Naive thymus-derived CD4-positive, alpha-beta T cell (primary cell): ENCODE results near the gene RBBP6. TPM values are rescaled to one million over a fixed set of nuclear protein-coding genes. Genes with fewer than 3 reads are reported as not detected.

Source experiments
- ATAC-seq: fragments of 150-1000 bp; cut with Tn5 transposase; 2 replicates; pipeline ENCODE4 v1.10.0; 2021; ENCODE audit warnings: mild to moderate bottlenecking, moderate library complexity
- CTCF ChIA-PET: fragments of 350-600 bp; sonication (Branson Sonifier 250); formaldehyde crosslinking; loops from one replicate; lab custom pipeline; 2021; ENCODE audit warnings: antibody characterized with exemption; lab: Charles Lee
- POLR2A ChIA-PET: fragments of 350-600 bp; sonication (Branson Sonifier 250); formaldehyde crosslinking; loops from one replicate; lab custom pipeline; 2021; ENCODE audit warnings: antibody characterized with exemption, inconsistent platforms; lab: Charles Lee
- DNase-seq, 9 donors: peaks; one replicate each; pipeline versions ENCODE4 v3.0.0 to v3.0.0-alpha.2; 2020 to 2022; ENCODE audit warnings: mixed read lengths in 1 of 9
- H3K27ac ChIP-seq: one replicate; pipeline ENCODE4 v1.7.0; 2013; ENCODE audit warnings: mild to moderate bottlenecking, low read depth, low read length, moderate library complexity
- H3K27me3 ChIP-seq, 2 donors: one replicate each; pipeline ENCODE4 v1.7.0; 2013; ENCODE audit warnings: low read length in 2 of 2, mild to moderate bottlenecking in 2 of 2, moderate library complexity in 2 of 2; ENCODE audit not compliant: control insufficient read depth in 2 of 2, insufficient read depth in 2 of 2
- H3K36me3 ChIP-seq, 3 experiments: 1 replicate in 2 of 3; 2 replicates in 1 of 3; pipeline ENCODE4 v1.7.0; 2013; ENCODE audit warnings: low read length in 3 of 3, mild to moderate bottlenecking in 3 of 3, moderate library complexity in 1 of 3; ENCODE audit not compliant: insufficient read depth in 3 of 3, control insufficient read depth in 2 of 3
- H3K4me1 ChIP-seq, 2 donors: one replicate each; pipeline ENCODE4 v1.7.0; 2013; ENCODE audit warnings: low read length in 2 of 2, mild to moderate bottlenecking in 2 of 2, moderate library complexity in 1 of 2; ENCODE audit not compliant: control insufficient read depth in 2 of 2, insufficient read depth in 2 of 2
- H3K4me3 ChIP-seq: 2 replicates; pipeline ENCODE4 v1.7.0; 2013; ENCODE audit warnings: mild to moderate bottlenecking, low read length
- H3K9me3 ChIP-seq, 3 experiments: 1 replicate in 2 of 3; 2 replicates in 1 of 3; pipeline ENCODE4 v1.7.0; 2013; ENCODE audit warnings: low read length in 3 of 3; ENCODE audit not compliant: control insufficient read depth in 2 of 3
- H3K27ac Mint-ChIP-seq, 9 donors: one replicate each; pipeline ENCODE4 v1.8.0; 2020 to 2022; ENCODE audit warnings: mixed read lengths in 9 of 9, mild to moderate bottlenecking in 8 of 9, moderate library complexity in 5 of 9, inconsistent platforms in 2 of 9
- H3K27me3 Mint-ChIP-seq, 5 donors: one replicate each; pipeline ENCODE4 v1.8.0; 2021 to 2022; ENCODE audit warnings: mixed read lengths in 5 of 5, mild to moderate bottlenecking in 1 of 5
- H3K36me3 Mint-ChIP-seq, 5 donors: one replicate each; pipeline ENCODE4 v1.8.0; 2020 to 2022; ENCODE audit warnings: mixed read lengths in 5 of 5, mild to moderate bottlenecking in 3 of 5, inconsistent platforms in 1 of 5
- H3K4me1 Mint-ChIP-seq, 7 donors: one replicate each; pipeline ENCODE4 v1.8.0; 2020 to 2022; ENCODE audit warnings: mixed read lengths in 7 of 7, mild to moderate bottlenecking in 3 of 7, inconsistent platforms in 1 of 7
- H3K4me3 Mint-ChIP-seq, 10 donors: one replicate each; pipeline ENCODE4 v1.8.0; 2020 to 2022; ENCODE audit warnings: mild to moderate bottlenecking in 10 of 10, mixed read lengths in 10 of 10, moderate library complexity in 6 of 10, inconsistent platforms in 2 of 10
- H3K9me3 Mint-ChIP-seq, 11 donors: one replicate each; pipeline ENCODE4 v1.8.0; 2020 to 2022; ENCODE audit warnings: mixed read lengths in 11 of 11, mild to moderate bottlenecking in 4 of 11, inconsistent platforms in 1 of 11, moderate library complexity in 1 of 11
- intact Hi-C, 2 donors: fragments of 100-400 bp; cut with micrococcal nuclease; formaldehyde crosslinking; loops; one replicate each; pipeline ENCODE4 v1.15.1; 2023
- polyA plus RNA-seq, 2 donors: library from polyadenylated mRNA; unstranded; fragments of 300-500 nt; fragmentation: Illumina TruSeq; gene quantifications; one replicate each; pipeline ENCODE4 v1.2.3, GENCODE V29; 2021
- total RNA-seq, 6 experiments: library from RNA in 5 of 6; stranded (reverse) in 5 of 6; gene quantifications; 1 replicate in 5 of 6; 2 replicates in 1 of 6; pipeline ENCODE4 v1.2.3 and lab custom pipeline; 2021 to 2026

Gene RBBP6
- total and polyA plus RNA-seq, 7 experiments from 2014 or later, result 17.0 to 137 (median 91.2) TPM

GRCh38 chr16:24511174-24511573 is 28.2 kb upstream of the RBBP6 start:
- Mint-ChIP-seq H3K27ac (no peak overlapping the region), H3K27me3 (peaks cover 0 to 16% (median 0%) of the 10 kb centered on the region in 5 donors), H3K36me3 (no peaks in the 10 kb centered on the region), H3K9me3 (no peaks in the 10 kb centered on the region), H3K4me3 (no peak overlapping the region), H3K4me1 (no peaks in the 10 kb centered on the region)
- Histone ChIP-seq H3K36me3 (no peaks in the 10 kb centered on the region), H3K9me3 (no peaks in the 10 kb centered on the region), H3K4me3 (no peak overlapping the region), H3K4me1 (no peaks in the 10 kb centered on the region), H3K27me3 (no peaks in the 10 kb centered on the region), H3K27ac (no peak overlapping the region)
- POLR2A ChIA-PET, result no interaction called here
- ATAC-seq (no peak), DNase-seq (no peak)
- intact Hi-C loops, result loop anchor here in 1 of 2 donors (10.0 kb wide), 1 partner anchor 404 kb away; no protein-coding TSS in a partner anchor
- CTCF ChIA-PET, result no interaction called here

GRCh38 chr16:24511792-24512191 is 27.6 kb upstream of the RBBP6 start:
- Mint-ChIP-seq H3K4me3 (no peak overlapping the region), H3K27ac (no peak overlapping the region), H3K9me3 (no peaks in the 10 kb centered on the region), H3K36me3 (no peaks in the 10 kb centered on the region), H3K4me1 (peaks cover under 1 to 2% (median under 1%) of the 10 kb centered on the region in 7 donors), H3K27me3 (peaks cover 0 to 17% (median 0%) of the 10 kb centered on the region in 5 donors)
- no peak overlapping the region for H3K27ac ChIP-seq
- ChIA-PET POLR2A (no interaction called here), CTCF (no interaction called here)
- no peaks in the 10 kb centered on the region for H3K27me3 ChIP-seq
- H3K36me3 ChIP-seq, result no peaks in the 10 kb centered on the region
- intact Hi-C loops, result loop anchor here in 1 of 2 donors (10.0 kb wide), 1 partner anchor 403 kb away; no protein-coding TSS in a partner anchor
- H3K9me3 ChIP-seq, result no peaks in the 10 kb centered on the region
- no peaks in the 10 kb centered on the region for H3K4me1 ChIP-seq
- DNase-seq, result no peak
- H3K4me3 ChIP-seq, result no peak overlapping the region
- no peak for ATAC-seq

GRCh38 chr16:24514096-24514495 is 25.3 kb upstream of the RBBP6 start:
- POLR2A ChIA-PET, result no interaction called here
- Mint-ChIP-seq H3K4me3 (no peak overlapping the region), H3K36me3 (no peaks in the 10 kb centered on the region), H3K27me3 (peaks cover 0 to 16% (median 0%) of the 10 kb centered on the region in 5 donors), H3K9me3 (no peaks in the 10 kb centered on the region), H3K4me1 (peaks cover 4 to 8% (median 6%) of the 10 kb centered on the region in 7 donors), H3K27ac (no peak overlapping the region)
- H3K4me3 ChIP-seq, result no peak overlapping the region
- no peaks in the 10 kb centered on the region for H3K27me3 ChIP-seq
- H3K4me1 ChIP-seq, result no peaks in the 10 kb centered on the region
- DNase-seq (no peak), ATAC-seq (no peak)
- H3K36me3 ChIP-seq, result no peaks in the 10 kb centered on the region
- CTCF ChIA-PET, result interaction anchor here (0.7 to 1.5 kb wide), 3 partner anchors 9 to 471 kb away, joined by 3 to 5 read pairs (median 3); no protein-coding TSS in a partner anchor
- no peak overlapping the region for H3K27ac ChIP-seq
- H3K9me3 ChIP-seq, result no peaks in the 10 kb centered on the region
- intact Hi-C loops, result loop anchor here in 1 of 2 donors (10.0 kb wide), 1 partner anchor 401 kb away; no protein-coding TSS in a partner anchor

GRCh38 chr16:24515186-24515585 is 24.2 kb upstream of the RBBP6 start:
- ChIA-PET POLR2A (no interaction called here), CTCF (interaction anchor here (0.7 to 1.1 kb wide), 2 partner anchors 24 to 928 kb away, joined by 3 read pairs; no protein-coding TSS in a partner anchor)
- Histone ChIP-seq H3K36me3 (no peaks in the 10 kb centered on the region), H3K27ac (no peak overlapping the region), H3K4me1 (no peaks in the 10 kb centered on the region), H3K4me3 (no peak overlapping the region), H3K9me3 (no peaks in the 10 kb centered on the region), H3K27me3 (no peaks in the 10 kb centered on the region)
- Mint-ChIP-seq H3K4me3 (no peak overlapping the region), H3K4me1 (peaks cover 4 to 8% (median 6%) of the 10 kb centered on the region in 7 donors), H3K27ac (peak overlapping the region in 1 of 9 donors; percentile 31), H3K9me3 (no peaks in the 10 kb centered on the region), H3K36me3 (no peaks in the 10 kb centered on the region), H3K27me3 (peaks cover 0 to 11% (median 0%) of the 10 kb centered on the region in 5 donors)
- intact Hi-C loops, result loop anchor here in 1 of 2 donors (5.0 to 10.0 kb wide), 3 partner anchors 292 to 592 kb away; no protein-coding TSS in a partner anchor
- no peak for ATAC-seq
- DNase-seq, result no peak

GRCh38 chr16:24516900-24517669 is 22.3 kb upstream of the RBBP6 start:
- peak; percentile 46 to 75 (median 68) for DNase-seq
- H3K9me3 Mint-ChIP-seq, result peaks cover 0 to 2% (median 0%) of the 10 kb centered on the region in 11 donors
- Histone ChIP-seq H3K27me3 (no peaks in the 10 kb centered on the region), H3K9me3 (no peaks in the 10 kb centered on the region), H3K27ac (no peak overlapping the region), H3K4me3 (no peak overlapping the region), H3K4me1 (no peaks in the 10 kb centered on the region), H3K36me3 (no peaks in the 10 kb centered on the region)
- H3K27ac Mint-ChIP-seq, result peak overlapping the region in 3 of 9 donors; percentile 1 to 88 (median 5)
- ChIA-PET POLR2A (interaction anchor here (1.4 kb wide), 1 partner anchor 24 kb away, joined by 5 read pairs; no protein-coding TSS in a partner anchor), CTCF (interaction anchor here (1.0 kb wide), 1 partner anchor 25 kb away, joined by 3 read pairs; no protein-coding TSS in a partner anchor)
- H3K4me3 Mint-ChIP-seq, result peak overlapping the region in 8 of 10 donors; percentile 14 to 71 (median 44)
- intact Hi-C loops, result loop anchor here (1.0 to 10.0 kb wide), 5 partner anchors 22 to 708 kb away; partner anchors contain the start of gene RBBP6 (in 2 of the 2)
- H3K27me3 Mint-ChIP-seq, result peaks cover 0 to 7% (median 0%) of the 10 kb centered on the region in 5 donors
- peaks cover 4 to 14% (median 6%) of the 10 kb centered on the region in 7 donors for H3K4me1 Mint-ChIP-seq
- no peaks in the 10 kb centered on the region for H3K36me3 Mint-ChIP-seq
- ATAC-seq, result peak; percentile 91

GRCh38 chr16:24518498-24518897 is 20.9 kb upstream of the RBBP6 start:
- no peak for DNase-seq
- no peaks in the 10 kb centered on the region for H3K4me1 ChIP-seq
- ChIA-PET POLR2A (no interaction called here), CTCF (no interaction called here)
- Mint-ChIP-seq H3K27me3 (peaks cover 0 to 5% (median 0%) of the 10 kb centered on the region in 5 donors), H3K36me3 (no peaks in the 10 kb centered on the region), H3K4me1 (peaks cover 4 to 14% (median 6%) of the 10 kb centered on the region in 7 donors), H3K4me3 (no peak overlapping the region), H3K9me3 (peaks cover 0 to 2% (median 0%) of the 10 kb centered on the region in 11 donors), H3K27ac (no peak overlapping the region)
- H3K27ac ChIP-seq, result no peak overlapping the region
- H3K27me3 ChIP-seq, result no peaks in the 10 kb centered on the region
- no peak overlapping the region for H3K4me3 ChIP-seq
- H3K36me3 ChIP-seq, result no peaks in the 10 kb centered on the region
- H3K9me3 ChIP-seq, result no peaks in the 10 kb centered on the region
- intact Hi-C loops, result loop anchor here in 1 of 2 donors (5.0 to 10.0 kb wide), 3 partner anchors 289 to 589 kb away; no protein-coding TSS in a partner anchor
- no peak for ATAC-seq
